Osteoblast (primary cell): ENCODE results near the gene DEF6. TPM values are rescaled to one million over a fixed set of nuclear protein-coding genes. Genes with fewer than 3 reads are reported as not detected.

ENCODE experiments used
- DNase-seq: peaks from one replicate; pipeline ENCODE4 v3.0.0; 2011; ENCODE audit warnings: low spot score, mixed read lengths; ENCODE audit not compliant: insufficient read length; ENCODE audit errors: missing footprints
- H2AFZ ChIP-seq: 2 replicates; pipeline ENCODE4 v1.6.0; 2011; ENCODE audit warnings: mild to moderate bottlenecking, low read length
- H3K27ac ChIP-seq: 2 replicates; pipeline ENCODE4 v1.5.1; 2011; ENCODE audit warnings: mild to moderate bottlenecking, low read depth, low read length, moderate library complexity
- H3K27me3 ChIP-seq: 2 replicates; pipeline ENCODE4 v1.6.0; 2012; ENCODE audit warnings: mild to moderate bottlenecking, control low read depth, inconsistent platforms, low read length, moderate library complexity; ENCODE audit not compliant: insufficient read depth
- H3K36me3 ChIP-seq: 2 replicates; pipeline ENCODE4 v1.5.1; 2011; ENCODE audit warnings: mild to moderate bottlenecking, low read length, control low read depth, moderate library complexity; ENCODE audit not compliant: insufficient read depth
- H3K4me1 ChIP-seq: 2 replicates; pipeline ENCODE4 v1.5.1; 2011; ENCODE audit warnings: mild to moderate bottlenecking, low read length, control low read depth, moderate library complexity; ENCODE audit not compliant: insufficient read depth
- H3K4me2 ChIP-seq: 2 replicates; pipeline ENCODE4 v1.6.0; 2011; ENCODE audit warnings: mild to moderate bottlenecking, low read length; ENCODE audit not compliant: insufficient read depth
- H3K4me3 ChIP-seq: fragments of 200-600 bp; sonication (generic); 3 replicates; pipeline ENCODE4 v1.5.1; 2012; ENCODE audit warnings: mild to moderate bottlenecking, low read length, inconsistent platforms; ENCODE audit not compliant: insufficient read depth
- H3K79me2 ChIP-seq: 2 replicates; pipeline ENCODE4 v1.6.0; 2012; ENCODE audit warnings: mild to moderate bottlenecking, low read length, control low read depth, inconsistent platforms; ENCODE audit not compliant: insufficient read depth
- H3K9me3 ChIP-seq: 2 replicates; pipeline ENCODE4 v1.5.1; 2011; ENCODE audit warnings: low read depth, low read length, control low read depth
- H4K20me1 ChIP-seq: 2 replicates; pipeline ENCODE4 v1.6.0; 2012; ENCODE audit warnings: mild to moderate bottlenecking, low read length, control low read depth; ENCODE audit not compliant: insufficient read depth
- CTCF ChIP-seq: IDR thresholded peaks from 2 replicates; pipeline ENCODE4 v1.5.1; 2011; ENCODE audit warnings: mild to moderate bottlenecking, low read depth, low read length, moderate library complexity; ENCODE audit errors: extremely low read depth
- total RNA-seq: library from RNA; depleted of rRNA; stranded (reverse); fragments of >200 nt; gene quantifications from 2 replicates; pipeline ENCODE4 v1.2.3, GENCODE V29; 2012

The DEF6 gene
- total RNA-seq, 1 donor: 0.72 TPM

DNA sequence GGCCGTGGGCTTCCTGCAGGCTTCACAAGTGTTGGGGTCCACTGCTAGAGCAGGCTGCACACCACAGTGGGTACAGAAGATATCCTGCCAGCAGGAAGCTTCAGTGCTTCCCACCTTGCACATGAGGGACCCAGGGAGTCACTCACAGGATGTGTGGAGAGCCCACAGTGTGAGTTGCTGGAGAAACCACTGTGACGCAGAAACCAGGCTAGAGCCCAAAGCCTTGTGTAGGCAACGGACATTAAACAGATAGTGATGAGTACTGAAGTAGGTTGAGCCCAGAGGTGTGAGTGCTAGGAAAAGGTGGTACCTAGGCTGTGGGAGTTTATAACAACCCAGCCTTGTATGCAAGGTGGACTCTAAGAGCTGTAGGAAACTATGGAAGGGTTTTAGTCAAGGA is 18.9 kb upstream of the DEF6 start:
- peaks cover 7% of the 10 kb centered on the region for H3K79me2 ChIP-seq
- TF ChIP-seq CTCF: no peak
- H2AFZ ChIP-seq: no peak overlapping the region
- H3K4me1 ChIP-seq: peaks cover 19% of the 10 kb centered on the region
- peaks cover 2% of the 10 kb centered on the region for H4K20me1 ChIP-seq
- H3K4me2 ChIP-seq: no peak overlapping the region
- no peak overlapping the region for H3K4me3 ChIP-seq
- no peaks in the 10 kb centered on the region for H3K27me3 ChIP-seq
- H3K27ac ChIP-seq: no peak overlapping the region
- H3K36me3 ChIP-seq: peaks cover 28% of the 10 kb centered on the region
- no peaks in the 10 kb centered on the region for H3K9me3 ChIP-seq
- DNase-seq: no peak

DNA sequence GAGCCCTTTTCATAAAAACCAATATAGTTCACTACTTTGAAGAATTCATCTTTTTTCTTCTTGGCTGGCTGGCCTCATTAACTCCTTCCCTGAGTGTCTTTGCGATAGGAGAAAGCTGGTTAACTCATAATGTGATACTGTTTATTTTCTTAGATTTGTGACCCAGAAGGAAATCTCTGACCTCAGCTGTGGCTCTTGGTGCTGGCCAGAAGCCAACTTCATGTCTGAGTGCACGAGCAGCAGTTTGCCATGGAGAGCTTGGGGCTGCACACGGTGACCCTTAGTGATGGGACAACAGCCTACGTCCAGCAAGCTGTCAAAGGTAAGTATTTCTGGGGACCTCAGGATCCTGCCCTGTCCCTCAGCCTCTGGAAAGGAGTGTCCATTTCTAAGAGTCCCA is 16.7 kb upstream of the DEF6 start:
- peak; percentile 68 for DNase-seq

DNA sequence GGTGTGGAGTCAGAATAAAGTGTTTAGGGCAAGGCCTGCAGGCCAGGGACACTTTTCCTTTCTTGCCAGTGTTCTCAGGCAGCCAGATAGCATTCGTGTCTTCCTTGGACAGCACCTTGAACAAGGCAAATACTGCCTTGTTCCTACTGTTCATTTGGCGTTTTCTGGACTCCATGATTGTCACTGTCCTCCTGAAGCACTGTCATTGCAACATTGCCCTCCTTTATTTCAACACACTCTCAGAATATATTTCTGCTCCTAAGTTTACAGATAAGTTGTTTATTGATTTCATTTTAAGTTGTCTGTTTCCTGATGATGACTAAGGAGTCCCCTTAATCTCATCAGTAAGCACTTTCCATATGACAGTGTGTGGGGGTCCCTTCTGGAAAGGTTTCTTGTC is 15.1 kb upstream of the DEF6 start:
- no peak overlapping the region for H3K4me2 ChIP-seq
- H3K4me3 ChIP-seq: no peak overlapping the region
- DNase-seq: no peak
- no peaks in the 10 kb centered on the region for H3K27me3 ChIP-seq
- H4K20me1 ChIP-seq: peaks cover 2% of the 10 kb centered on the region
- peaks cover 3% of the 10 kb centered on the region for H3K4me1 ChIP-seq
- H2AFZ ChIP-seq: no peak overlapping the region
- no peak for TF ChIP-seq CTCF
- no peaks in the 10 kb centered on the region for H3K9me3 ChIP-seq
- peaks cover 3% of the 10 kb centered on the region for H3K79me2 ChIP-seq
- H3K27ac ChIP-seq: no peak overlapping the region
- peaks cover 57% of the 10 kb centered on the region for H3K36me3 ChIP-seq

More for the DNA sequence above, 16.7 kb upstream of the DEF6 start:
- Histone ChIP-seq H4K20me1 (peaks cover 2% of the 10 kb centered on the region), H3K27me3 (no peaks in the 10 kb centered on the region), H3K9me3 (no peaks in the 10 kb centered on the region), H3K36me3 (peaks cover 42% of the 10 kb centered on the region), H2AFZ (no peak overlapping the region), H3K4me3 (no peak overlapping the region), H3K4me2 (no peak overlapping the region), H3K4me1 (peaks cover 3% of the 10 kb centered on the region), H3K27ac (no peak overlapping the region), H3K79me2 (peaks cover 7% of the 10 kb centered on the region)
- TF ChIP-seq CTCF: no peak

- H3K9me3 ChIP-seq: no peaks in the 10 kb centered on the region
- H3K79me2 ChIP-seq: peaks cover 3% of the 10 kb centered on the region
- H3K27me3 ChIP-seq: no peaks in the 10 kb centered on the region
- peaks cover 2% of the 10 kb centered on the region for H4K20me1 ChIP-seq
- no peak overlapping the region for H3K4me3 ChIP-seq
- H3K27ac ChIP-seq: no peak overlapping the region
- H3K4me1 ChIP-seq: peaks cover 3% of the 10 kb centered on the region
- H3K36me3 ChIP-seq: peaks cover 64% of the 10 kb centered on the region
- H2AFZ ChIP-seq: no peak overlapping the region
- H3K4me2 ChIP-seq: no peak overlapping the region
- TF ChIP-seq CTCF: no peak
- no peak for DNase-seq
Measured at GRCh38 chr6:35283361-35283760, 14.3 kb upstream of the DEF6 start.
